ENCODE data around the gene SLC6A20. TPM values are rescaled to one million over a fixed set of nuclear protein-coding genes. Genes with fewer than 3 reads are reported as not detected.

SLC6A20 gene
- total RNA-seq, 1 donor from 2014 or later: not detected

- ATAC-seq: peak; percentile 16
Observed at GRCh38 chr3:45746777-45747622, 49.3 kb downstream of the SLC6A20 start.

GRCh38 chr3:45746165-45746776 lies 50.1 kb downstream of the SLC6A20 start:
- DNase-seq (ENCODE audit: missing footprints) (no peak), ATAC-seq (no peak)
- intact Hi-C loops (cut with DNase I): no loop called here

More at GRCh38 chr3:45746777-45747622, 49.3 kb downstream of the SLC6A20 start:
- DNase-seq (ENCODE audit: missing footprints): no peak
- intact Hi-C loops (cut with DNase I): no loop called here

DNA sequence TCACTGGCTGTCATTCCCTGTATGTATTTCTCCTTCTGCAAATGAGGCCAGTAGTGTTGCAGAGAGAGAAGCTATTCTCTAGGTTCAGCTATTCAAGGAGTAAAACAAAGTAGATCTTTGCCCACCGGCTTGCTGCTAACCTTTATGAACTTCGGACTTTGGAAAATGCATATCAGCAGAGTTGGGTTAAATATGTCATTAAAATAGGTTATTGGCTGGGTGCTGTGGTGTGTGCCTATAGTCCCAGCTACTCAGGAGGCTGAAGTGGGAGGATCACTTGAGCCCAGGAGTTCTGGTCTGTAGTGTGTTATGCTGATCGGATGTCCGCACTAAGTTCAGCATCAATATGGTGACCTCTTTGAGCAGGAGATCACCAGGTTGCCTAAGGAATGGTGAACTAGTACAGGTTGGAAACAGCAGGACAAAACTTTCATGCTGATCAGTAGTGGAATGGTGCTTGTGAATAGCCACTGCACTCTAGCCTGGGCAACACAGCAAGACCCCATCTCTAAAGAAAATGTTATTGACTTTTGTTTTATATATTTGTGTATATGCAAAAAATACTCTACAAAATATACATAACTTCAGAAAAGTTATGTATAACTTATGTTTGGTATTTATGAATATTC lies 53.8 kb downstream of the SLC6A20 start:
- intact Hi-C loops (cut with DNase I): no loop called here
- ATAC-seq (no peak), DNase-seq (ENCODE audit: missing footprints) (no peak)

DNA sequence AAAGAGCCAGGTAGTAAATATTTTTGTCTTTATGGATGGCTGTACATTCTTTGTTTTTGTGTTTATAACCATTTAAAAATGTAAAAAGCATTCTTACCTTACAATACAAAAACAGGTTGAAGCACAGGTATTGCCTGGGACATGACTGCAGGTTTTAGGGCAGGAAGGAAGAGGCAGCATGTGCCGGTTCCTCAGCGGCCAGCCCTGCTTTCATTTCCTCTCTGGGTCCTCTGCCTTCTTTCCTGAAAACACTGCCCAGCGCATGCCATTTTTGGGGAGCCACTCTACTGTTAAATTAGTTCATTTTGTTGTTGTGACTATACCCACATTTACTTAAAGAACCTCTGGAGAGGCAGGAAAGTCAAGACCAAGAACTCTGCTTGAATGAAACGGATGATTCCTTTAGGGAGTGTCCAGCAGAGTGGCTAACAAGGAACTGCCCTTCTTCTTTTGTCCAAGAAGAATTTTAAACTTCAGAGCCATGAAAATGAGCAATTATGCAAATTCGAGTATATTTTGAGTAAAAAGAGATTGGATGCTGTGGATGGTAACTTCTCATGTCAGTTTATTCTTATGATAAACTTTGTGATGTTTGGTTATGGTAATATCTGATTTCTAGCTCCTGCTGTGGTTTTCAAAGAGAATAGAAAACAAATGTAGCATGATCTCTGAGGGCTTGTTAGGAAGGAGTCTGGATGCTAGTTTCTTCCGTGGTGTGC lies 54.4 kb downstream of the SLC6A20 start:
- ATAC-seq: no peak
- intact Hi-C loops (cut with DNase I): no loop called here
- DNase-seq (ENCODE audit: missing footprints): peak; percentile 74

- ATAC-seq (no peak), DNase-seq (ENCODE audit: missing footprints) (no peak)
- intact Hi-C loops (cut with DNase I): no loop called here
Observed at GRCh38 chr3:45741247-45741646, 55.1 kb downstream of the SLC6A20 start.

GRCh38 chr3:45739991-45740390 lies 56.3 kb downstream of the SLC6A20 start:
- ATAC-seq (no peak), DNase-seq (ENCODE audit: missing footprints) (no peak)
- intact Hi-C loops (cut with DNase I): no loop called here

DNA sequence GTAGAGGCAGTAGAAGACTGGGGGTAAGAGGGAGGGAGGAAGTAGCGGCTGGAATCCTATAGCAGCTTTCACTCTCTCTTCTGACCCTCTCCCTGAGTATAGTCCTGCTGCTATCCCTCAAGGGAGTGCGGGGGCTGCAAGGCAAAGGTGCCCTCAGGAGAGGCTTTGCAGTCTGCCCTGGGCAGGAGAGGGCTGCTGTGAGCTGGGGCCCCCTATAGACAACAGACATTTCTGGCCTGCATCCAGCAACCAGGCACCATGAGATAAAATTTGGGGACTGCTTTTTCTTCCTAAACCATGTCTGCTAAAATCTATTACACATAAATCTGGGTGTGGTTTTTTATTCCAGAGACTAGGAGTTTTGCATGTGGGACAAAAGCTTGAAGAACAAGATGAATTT lies 59.1 kb downstream of the SLC6A20 start:
- intact Hi-C loops (cut with DNase I): no loop called here
- ATAC-seq (no peak), DNase-seq (ENCODE audit: missing footprints) (no peak)

DNA sequence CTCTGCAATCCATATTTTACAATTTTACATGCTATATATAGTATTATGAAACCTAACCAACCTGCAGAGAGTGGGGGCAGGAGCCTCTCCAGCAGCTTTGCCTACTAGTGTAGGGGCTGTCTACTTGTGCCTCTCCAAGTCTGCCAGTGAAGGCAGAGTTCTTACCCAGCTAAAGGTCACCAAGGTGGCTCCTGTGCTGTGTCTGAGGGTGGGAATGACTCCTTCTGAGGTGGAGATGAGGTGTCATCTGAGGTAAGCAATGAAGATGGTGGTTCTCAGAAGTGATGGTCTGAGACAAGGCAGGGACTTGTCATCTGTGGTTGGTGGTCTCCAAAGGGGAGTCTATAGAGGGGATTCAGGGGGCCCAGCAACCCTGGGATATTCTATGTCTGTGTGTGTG lies 59.6 kb downstream of the SLC6A20 start:
- intact Hi-C loops (cut with DNase I): no loop called here
- ATAC-seq: no peak
- no peak for DNase-seq (ENCODE audit: missing footprints)

DNA sequence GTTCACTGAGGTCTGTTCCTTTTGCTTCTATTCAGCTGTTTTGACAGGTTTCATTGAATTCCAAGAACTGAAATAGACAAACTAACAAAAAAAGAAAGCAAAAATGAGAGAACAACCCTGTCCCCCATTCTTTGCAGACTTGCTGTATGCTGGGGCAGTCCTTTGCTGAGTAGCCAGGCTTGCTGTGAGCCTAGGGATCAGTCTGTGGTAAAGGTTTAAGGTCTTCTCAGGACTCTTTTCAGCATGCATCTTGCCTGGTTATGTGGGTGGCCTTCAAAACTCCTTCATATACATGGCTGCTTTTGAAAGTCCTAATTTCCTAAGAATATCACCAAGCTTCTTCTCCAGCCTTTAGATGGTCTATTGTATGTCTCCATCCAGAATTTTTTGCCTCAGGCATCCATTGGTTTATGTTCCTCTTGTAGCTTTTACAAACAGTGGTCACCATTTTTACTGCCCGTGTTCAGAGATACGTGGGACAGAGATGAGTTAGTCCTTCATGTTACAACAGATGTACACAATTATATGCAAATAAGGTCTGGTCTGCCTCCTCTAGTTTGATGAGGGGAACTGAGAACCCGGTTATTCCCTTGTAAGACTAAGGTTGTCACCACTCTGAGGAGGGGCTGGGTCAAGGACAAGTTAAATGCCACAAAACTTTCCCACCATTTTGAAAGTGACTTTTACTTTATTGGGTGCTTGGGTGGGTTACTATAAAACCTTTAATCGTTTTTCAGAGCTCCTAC lies 65.8 kb downstream of the SLC6A20 start:
- intact Hi-C loops (cut with DNase I): no loop called here
- DNase-seq (ENCODE audit: missing footprints) (no peak), ATAC-seq (no peak)

DNA sequence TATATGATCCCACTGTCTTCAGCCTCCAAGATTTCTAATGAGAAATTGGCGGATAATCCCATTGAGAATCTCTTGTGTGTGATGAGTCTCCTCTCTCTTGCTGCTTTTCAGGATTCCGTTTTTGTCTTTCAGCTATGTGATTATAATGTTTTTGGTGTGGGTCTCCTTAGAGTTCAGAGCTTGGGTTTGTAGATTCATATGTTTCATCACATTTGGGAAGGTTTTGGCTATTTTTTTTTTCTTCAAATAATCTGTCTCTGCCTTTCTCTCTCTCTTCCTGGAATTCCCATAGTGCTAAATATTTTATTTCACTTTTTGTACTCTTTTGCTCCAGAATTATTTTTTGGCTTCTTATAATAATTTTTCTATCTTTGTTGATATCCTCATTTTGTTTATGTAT lies 66.7 kb downstream of the SLC6A20 start:
- no peak for ATAC-seq
- intact Hi-C loops (cut with DNase I): no loop called here
- no peak for DNase-seq (ENCODE audit: missing footprints)

GRCh38 chr3:45724911-45725310 lies 71.4 kb downstream of the SLC6A20 start:
- intact Hi-C loops (cut with DNase I): no loop called here
- no peak for ATAC-seq
- no peak for DNase-seq (ENCODE audit: missing footprints)

DNA sequence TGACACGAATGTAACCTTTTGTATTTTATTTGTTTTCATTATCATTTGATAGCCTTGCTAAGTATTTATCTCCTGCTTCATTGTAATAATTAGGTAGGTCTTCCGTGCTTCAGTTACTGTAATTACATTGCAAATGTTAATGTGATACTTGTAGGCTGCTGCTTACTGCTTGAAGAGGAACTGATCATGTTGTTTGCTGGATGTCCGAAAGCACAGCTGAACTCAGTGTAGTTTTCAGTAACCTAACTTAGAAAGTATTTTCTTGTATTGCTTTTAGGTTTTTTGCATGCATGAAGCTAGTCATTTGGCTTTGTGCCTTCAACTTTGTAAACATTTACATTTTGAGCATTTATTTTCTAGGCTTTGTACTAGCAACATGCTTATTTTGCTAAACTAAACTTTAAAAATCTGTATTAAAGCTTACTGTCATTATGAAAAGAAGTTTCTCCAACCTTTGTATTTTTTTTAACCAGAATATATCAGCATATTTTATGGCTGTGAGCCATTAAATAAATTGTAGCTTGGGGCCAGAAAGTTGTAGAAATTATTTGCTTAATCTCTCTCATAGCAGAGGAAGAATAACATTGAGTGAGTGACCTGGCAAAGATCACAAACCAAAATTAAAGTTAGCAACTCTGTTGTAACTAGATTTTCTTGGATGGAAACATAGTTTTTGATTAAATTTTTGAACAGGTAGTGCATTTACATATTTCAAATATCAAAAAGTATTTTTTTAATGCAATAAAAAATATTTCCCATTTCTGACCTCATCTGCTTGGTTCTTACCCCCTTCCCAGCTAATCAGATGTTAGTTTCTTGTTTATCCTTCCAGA lies 76.5 kb downstream of the SLC6A20 start:
- intact Hi-C loops (cut with DNase I): no loop called here
- ATAC-seq: no peak
- DNase-seq (ENCODE audit: missing footprints): no peak

DNA sequence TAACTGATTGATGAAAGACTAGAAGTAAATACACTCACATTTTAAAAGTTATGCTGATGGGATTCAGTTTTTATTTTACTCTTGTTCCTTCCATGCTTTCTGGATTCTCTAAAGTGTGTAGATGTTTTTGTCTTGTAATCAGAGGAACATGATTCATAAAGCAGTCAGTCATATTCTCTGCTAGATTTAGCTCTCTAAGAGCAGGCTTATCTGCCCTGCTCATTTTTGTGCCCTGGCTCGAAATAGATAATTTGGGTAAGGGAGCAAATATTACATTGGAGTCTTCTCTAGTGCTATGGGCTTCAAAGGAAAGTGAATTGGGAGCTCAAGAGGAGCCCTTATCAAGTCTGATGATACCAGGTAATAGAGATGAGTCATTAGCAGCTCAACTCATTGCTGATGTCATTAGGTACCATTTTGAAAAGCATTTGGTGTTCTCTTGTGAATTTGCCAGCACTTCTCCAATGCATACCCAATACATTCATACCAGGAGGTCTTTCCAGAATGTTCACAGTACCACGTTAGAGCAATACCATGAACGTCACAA lies 79.5 kb downstream of the SLC6A20 start:
- ATAC-seq (no peak), DNase-seq (ENCODE audit: missing footprints) (no peak)
- intact Hi-C loops (cut with DNase I): no loop called here

- no peak for ATAC-seq
- DNase-seq (ENCODE audit: missing footprints): no peak
Observed at GRCh38 chr3:45715945-45716344, 80.4 kb downstream of the SLC6A20 start.

GRCh38 chr3:45712434-45713110 lies 83.8 kb downstream of the SLC6A20 start:
- DNase-seq (ENCODE audit: missing footprints): no peak
- no peak for ATAC-seq
- intact Hi-C loops (cut with DNase I): no loop called here

More at GRCh38 chr3:45715945-45716344, 80.4 kb downstream of the SLC6A20 start:
- intact Hi-C loops (cut with DNase I): no loop called here

DNA sequence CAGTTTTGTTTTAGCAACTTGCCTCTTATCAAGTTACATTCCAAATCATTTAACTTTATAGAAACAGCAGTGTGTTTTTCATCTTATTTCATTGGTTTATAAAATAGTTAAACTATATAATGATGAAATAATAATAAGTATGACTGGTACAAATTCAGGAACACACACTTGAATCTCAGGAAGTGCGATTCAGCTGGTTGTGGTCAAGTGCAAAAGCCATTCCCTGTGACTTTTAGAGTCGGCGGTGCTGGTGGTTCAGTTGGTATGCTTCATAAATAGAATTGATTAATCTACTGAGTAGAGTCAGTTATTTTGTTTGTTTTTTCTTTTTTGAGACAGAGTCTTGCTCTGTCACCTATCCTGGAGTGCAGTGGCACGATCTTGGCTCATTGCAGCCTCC lies 84.4 kb downstream of the SLC6A20 start:
- intact Hi-C loops (cut with DNase I): no loop called here
- no peak for ATAC-seq
- DNase-seq (ENCODE audit: missing footprints): no peak
